ENCODE results near the gene SRSF2.
"Not testable (repeated sequence)": the region's sequence is repeated elsewhere in the genome, so short reads cannot be mapped to it uniquely, and the experiment has no call there.

The SRSF2 gene

GRCh38 chr17:76716146-76716838 lies 20.8 kb downstream of the SRSF2 start:
- FAIRE-seq (no peak), DNase-seq (ENCODE audit: insufficient read length) (no peak)
- TF ChIP-seq POLR2A (IDR thresholded peaks at IDR 0.05; ENCODE audit: low read depth, low read length), result no peak
- TF ChIP-seq POLR2AphosphoS5 (IDR thresholded peaks at IDR 0.05; ENCODE audit: low read depth, low read length), result no peak
- no peak for TF ChIP-seq TAF1 (IDR thresholded peaks at IDR 0.05; ENCODE audit: borderline replicate concordance, low read depth, low read length)

GRCh38 chr17:76715496-76715830 lies 21.7 kb downstream of the SRSF2 start:
- TF ChIP-seq POLR2AphosphoS5 (IDR thresholded peaks at IDR 0.05; ENCODE audit: low read depth, low read length) (no peak), POLR2A (IDR thresholded peaks at IDR 0.05; ENCODE audit: low read depth, low read length) (no peak), TAF1 (IDR thresholded peaks at IDR 0.05; ENCODE audit: borderline replicate concordance, low read depth, low read length) (no peak)

GRCh38 chr17:76714822-76715495 lies 22.2 kb downstream of the SRSF2 start:
- TF ChIP-seq POLR2A (IDR thresholded peaks at IDR 0.05; ENCODE audit: low read depth, low read length), result no peak
- no peak for TF ChIP-seq POLR2AphosphoS5 (IDR thresholded peaks at IDR 0.05; ENCODE audit: low read depth, low read length)
- TF ChIP-seq TAF1 (IDR thresholded peaks at IDR 0.05; ENCODE audit: borderline replicate concordance, low read depth, low read length), result no peak
- DNase-seq (ENCODE audit: insufficient read length) (no peak), FAIRE-seq (no peak)

More at GRCh38 chr17:76715496-76715830, 21.7 kb downstream of the SRSF2 start:
- FAIRE-seq (no peak), DNase-seq (ENCODE audit: insufficient read length) (no peak)

GRCh38 chr17:76714336-76714735 lies 22.8 kb downstream of the SRSF2 start:
- no peak for DNase-seq (ENCODE audit: insufficient read length)
- no peak for FAIRE-seq
- no peak for TF ChIP-seq POLR2A (IDR thresholded peaks at IDR 0.05; ENCODE audit: low read depth, low read length)
- no peak for TF ChIP-seq TAF1 (IDR thresholded peaks at IDR 0.05; ENCODE audit: borderline replicate concordance, low read depth, low read length)
- TF ChIP-seq POLR2AphosphoS5 (IDR thresholded peaks at IDR 0.05; ENCODE audit: low read depth, low read length), result no peak

- TF ChIP-seq POLR2AphosphoS5 (IDR thresholded peaks at IDR 0.05; ENCODE audit: low read depth, low read length), result no peak
- no peak for TF ChIP-seq POLR2A (IDR thresholded peaks at IDR 0.05; ENCODE audit: low read depth, low read length)
- TF ChIP-seq TAF1 (IDR thresholded peaks at IDR 0.05; ENCODE audit: borderline replicate concordance, low read depth, low read length), result no peak
- no peak for FAIRE-seq
- no peak for DNase-seq (ENCODE audit: insufficient read length)
Observed at GRCh38 chr17:76713765-76714164, 23.4 kb downstream of the SRSF2 start.

GRCh38 chr17:76712321-76712720 lies 24.8 kb downstream of the SRSF2 start:
- not testable (repeated sequence) for DNase-seq (ENCODE audit: insufficient read length)

GRCh38 chr17:76710863-76711611 lies 26.1 kb downstream of the SRSF2 start, which contains the start of gene MXRA7:
Gene MXRA7, minus strand, starts transcription at chr17:76710965. Its CDS starts 19 bp downstream, at chr17:76710946.
- TF ChIP-seq POLR2A (IDR thresholded peaks at IDR 0.05; ENCODE audit: low read depth, low read length), result no peak
- TF ChIP-seq TAF1 (IDR thresholded peaks at IDR 0.05; ENCODE audit: borderline replicate concordance, low read depth, low read length), result no peak
- TF ChIP-seq POLR2AphosphoS5 (IDR thresholded peaks at IDR 0.05; ENCODE audit: low read depth, low read length), result no peak
- FAIRE-seq (peak; percentile 38), DNase-seq (ENCODE audit: insufficient read length) (peak; percentile 59)

More at GRCh38 chr17:76712321-76712720, 24.8 kb downstream of the SRSF2 start:
- not testable (repeated sequence) for FAIRE-seq

- FAIRE-seq, result not testable (repeated sequence)
Observed at GRCh38 chr17:76709951-76710862, 26.9 kb downstream of the SRSF2 start.

GRCh38 chr17:76709077-76709950 lies 27.8 kb downstream of the SRSF2 start:
- FAIRE-seq (no peak), DNase-seq (ENCODE audit: insufficient read length) (no peak)
- TF ChIP-seq POLR2AphosphoS5 (IDR thresholded peaks at IDR 0.05; ENCODE audit: low read depth, low read length) (no peak), POLR2A (IDR thresholded peaks at IDR 0.05; ENCODE audit: low read depth, low read length) (no peak), TAF1 (IDR thresholded peaks at IDR 0.05; ENCODE audit: borderline replicate concordance, low read depth, low read length) (no peak)

More at GRCh38 chr17:76709951-76710862, 26.9 kb downstream of the SRSF2 start:
- DNase-seq (ENCODE audit: insufficient read length), result not testable (repeated sequence)
